ENCODE data around the gene SYCE1.
"Not testable (repeated sequence)": the region's sequence is repeated elsewhere in the genome, so short reads cannot be mapped to it uniquely, and the experiment has no call there.

DNA sequence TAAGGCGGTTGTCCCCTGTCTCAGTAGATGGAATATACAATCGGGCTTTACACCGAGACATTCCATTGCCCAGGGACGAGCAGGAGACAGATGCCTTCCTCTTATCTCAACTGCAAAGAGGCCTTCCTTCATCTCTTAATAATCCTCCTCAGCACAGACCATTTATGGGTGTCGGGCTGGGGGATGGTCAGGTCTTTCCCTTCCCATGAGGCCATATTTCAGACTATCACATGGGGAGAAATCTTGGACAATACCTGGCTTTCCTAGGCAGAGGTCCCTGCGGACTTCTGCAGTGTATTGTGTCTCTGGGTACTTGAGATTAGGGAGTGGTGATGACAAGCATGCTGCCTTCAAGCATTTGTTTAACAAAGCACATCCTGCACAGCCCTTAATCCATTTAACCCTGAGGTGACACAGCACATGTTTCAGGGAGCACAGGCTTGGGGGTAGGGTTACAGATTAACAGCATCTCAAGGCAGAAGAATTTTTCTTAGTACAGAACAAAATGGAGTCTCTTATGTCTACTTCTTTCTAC lies 23.9 kb downstream of the SYCE1 start:
- TF ChIP-seq POLR2A (IDR thresholded peaks at IDR 0.05); POLR2AphosphoS5 (IDR thresholded peaks at IDR 0.05; ENCODE audit: insufficient read depth in 1 of 2, low read depth in 1 of 2): not testable (repeated sequence)
- TF ChIP-seq, protein P1, sequence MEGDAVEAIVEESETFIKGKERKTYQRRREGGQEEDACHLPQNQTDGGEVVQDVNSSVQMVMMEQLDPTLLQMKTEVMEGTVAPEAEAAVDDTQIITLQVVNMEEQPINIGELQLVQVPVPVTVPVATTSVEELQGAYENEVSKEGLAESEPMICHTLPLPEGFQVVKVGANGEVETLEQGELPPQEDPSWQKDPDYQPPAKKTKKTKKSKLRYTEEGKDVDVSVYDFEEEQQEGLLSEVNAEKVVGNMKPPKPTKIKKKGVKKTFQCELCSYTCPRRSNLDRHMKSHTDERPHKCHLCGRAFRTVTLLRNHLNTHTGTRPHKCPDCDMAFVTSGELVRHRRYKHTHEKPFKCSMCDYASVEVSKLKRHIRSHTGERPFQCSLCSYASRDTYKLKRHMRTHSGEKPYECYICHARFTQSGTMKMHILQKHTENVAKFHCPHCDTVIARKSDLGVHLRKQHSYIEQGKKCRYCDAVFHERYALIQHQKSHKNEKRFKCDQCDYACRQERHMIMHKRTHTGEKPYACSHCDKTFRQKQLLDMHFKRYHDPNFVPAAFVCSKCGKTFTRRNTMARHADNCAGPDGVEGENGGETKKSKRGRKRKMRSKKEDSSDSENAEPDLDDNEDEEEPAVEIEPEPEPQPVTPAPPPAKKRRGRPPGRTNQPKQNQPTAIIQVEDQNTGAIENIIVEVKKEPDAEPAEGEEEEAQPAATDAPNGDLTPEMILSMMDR (IDR thresholded peaks at IDR 0.05) = not testable (repeated sequence)

All from vagina (tissue), 2 donors.